GDM1 (cell line): Measurements from ENCODE around the gene ZIC3.
"Not testable (repeated sequence)": the region's sequence is repeated elsewhere in the genome, so short reads cannot be mapped to it uniquely, and the experiment has no call there.

Experiments
- DNase-seq: peaks from one replicate; lab custom pipeline; 2025; lab: John Stamatoyannopoulos, UW

The ZIC3 gene

DNA sequence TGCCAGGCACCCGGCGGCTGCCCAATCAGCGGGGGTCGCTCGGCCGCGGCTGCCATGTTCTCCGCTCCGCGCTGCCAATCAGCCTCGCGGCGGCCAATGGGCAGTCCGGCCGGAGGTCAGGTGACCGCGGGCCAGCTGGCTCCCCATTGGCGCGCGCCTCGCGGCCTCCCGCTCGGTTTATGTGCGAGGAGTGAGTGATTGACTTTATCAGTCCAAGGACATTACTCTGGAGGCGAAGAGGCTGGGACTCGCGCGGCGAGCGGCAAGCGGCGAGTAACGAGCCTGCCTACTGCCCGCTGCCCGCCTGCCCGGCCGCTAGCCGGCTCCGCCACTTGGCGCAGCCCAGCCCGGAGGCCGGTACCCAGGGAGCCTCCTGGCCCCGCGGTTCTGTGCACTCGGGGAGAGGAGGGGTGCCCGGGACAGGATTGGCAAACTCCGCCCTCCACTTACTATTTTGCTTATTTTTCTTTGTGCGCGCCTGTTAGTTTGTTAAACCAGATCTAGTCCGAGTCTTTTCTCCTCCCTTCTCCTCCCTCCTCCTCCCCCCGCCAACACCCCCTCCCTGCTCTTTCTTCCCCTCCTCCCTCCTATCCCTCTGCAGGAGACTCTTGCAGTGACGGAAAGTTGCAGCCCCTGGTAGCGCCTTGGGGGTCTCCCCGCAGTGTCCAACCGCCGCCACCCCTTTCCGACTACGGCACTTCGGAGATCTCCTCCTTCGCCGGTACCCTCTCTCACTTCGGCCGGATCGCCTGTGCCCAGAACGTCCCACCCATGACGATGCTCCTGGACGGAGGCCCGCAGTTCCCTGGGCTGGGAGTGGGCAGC is at the start of gene ZIC3:
Gene ZIC3, plus strand, starts transcription at position 207 of the 825 bp plus-strand sequence. Its CDS starts 565 bp downstream, at position 772.
- no peak for DNase-seq

DNA sequence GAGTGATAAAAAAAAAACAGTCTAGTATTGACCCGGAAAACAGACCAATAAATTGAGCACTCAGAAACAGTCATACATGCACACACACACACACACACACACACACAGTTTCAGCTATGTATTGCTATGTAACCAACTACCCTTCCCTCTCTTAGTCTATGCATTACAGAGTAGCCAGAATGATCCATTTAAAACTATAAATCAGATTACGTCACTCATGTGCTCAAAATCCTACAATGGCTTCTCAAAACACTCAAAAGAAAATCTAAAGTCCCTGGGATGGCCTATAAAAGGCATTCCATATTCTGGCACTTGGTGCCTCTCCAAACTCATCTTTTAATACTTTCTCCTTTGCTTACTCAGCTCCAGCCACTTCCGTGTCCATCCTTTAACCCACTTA is 46.5 kb upstream of the ZIC3 start:
- no peak for DNase-seq

DNA sequence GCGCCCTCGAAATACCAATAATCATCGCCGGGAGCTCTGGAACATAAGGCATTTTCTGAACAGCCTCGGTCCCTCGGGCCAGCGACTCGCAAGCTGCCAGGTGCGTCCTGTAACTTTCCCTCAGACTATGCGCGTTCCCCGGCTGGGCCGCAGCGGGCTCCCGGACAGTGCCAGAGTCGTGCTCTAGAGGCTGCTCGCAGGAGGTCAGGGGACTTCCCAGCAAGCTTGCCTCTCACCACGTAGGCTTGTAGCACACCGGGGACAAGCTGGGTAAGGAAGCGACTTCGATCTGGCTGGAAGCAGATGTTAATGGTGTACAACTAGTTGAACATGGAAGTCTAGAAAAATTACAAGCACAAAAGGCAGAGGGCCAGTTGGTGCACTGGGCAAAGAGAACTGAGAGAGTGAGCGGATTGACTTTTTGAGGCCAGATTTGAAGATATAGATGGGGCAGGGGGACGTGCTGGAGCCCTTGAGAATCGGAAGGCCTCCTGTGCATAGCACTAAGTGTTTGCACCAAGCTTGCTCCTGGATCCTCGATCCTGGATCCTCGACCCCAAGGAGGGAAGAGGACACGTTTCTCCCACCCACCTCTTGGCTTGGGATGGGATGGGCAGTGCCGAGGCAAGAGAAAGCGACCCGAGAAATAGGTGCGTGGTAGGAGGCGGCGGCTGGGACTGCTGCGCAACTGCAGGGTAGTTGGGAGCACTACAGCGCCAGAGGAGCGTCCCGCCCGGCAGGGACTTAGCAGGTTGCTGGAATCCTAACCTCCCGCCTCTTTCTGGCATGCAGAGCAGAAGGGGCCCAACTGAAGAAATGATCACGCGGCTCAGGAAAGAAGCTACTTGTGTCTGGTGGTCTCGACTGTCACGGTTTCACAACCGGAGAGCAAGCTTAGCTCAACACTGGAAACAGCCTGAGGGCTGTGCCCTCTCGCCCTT is 19.9 kb upstream of the ZIC3 start:
- no peak for DNase-seq

DNA sequence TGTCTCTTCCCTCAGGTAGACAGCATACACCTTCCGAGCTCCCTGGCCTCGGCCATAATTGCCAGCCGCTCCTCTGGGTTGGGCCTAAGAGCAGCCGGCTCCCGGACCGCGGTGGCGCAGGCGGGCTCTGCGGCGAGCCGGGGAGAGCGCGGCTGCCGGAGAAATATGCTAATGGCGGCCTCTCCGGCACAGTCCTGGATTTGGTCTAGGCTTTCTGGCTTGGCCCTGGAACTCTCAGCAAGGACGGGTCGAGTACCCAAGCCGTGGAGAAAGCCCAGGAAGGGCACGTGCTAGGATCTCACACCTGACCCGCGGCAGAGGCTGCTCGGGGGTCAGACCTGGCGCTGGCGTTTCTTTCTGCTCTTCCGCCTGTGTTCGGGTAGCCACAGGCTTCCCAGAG is 18.6 kb upstream of the ZIC3 start:
- DNase-seq: no peak

DNA sequence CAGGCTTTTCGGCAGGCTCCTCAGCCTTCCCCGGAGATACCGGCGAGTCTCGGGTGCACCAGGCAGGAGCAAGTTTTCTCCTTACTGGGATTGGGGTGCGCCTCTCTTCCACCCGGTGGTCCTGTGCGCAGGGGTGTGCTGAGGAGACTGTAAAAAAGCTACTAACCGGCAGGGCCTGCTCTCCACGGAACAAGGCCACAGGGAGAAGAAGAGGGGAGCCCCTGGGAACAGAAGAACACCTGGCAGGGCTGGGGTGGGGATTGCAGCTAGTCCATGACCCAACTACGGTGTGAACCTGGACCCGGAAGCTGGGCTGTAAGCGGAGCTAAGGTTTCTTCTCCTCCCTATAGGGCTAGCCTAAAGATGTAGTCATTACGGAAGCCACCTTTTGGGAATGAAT is 17.7 kb upstream of the ZIC3 start:
- no peak for DNase-seq

DNA sequence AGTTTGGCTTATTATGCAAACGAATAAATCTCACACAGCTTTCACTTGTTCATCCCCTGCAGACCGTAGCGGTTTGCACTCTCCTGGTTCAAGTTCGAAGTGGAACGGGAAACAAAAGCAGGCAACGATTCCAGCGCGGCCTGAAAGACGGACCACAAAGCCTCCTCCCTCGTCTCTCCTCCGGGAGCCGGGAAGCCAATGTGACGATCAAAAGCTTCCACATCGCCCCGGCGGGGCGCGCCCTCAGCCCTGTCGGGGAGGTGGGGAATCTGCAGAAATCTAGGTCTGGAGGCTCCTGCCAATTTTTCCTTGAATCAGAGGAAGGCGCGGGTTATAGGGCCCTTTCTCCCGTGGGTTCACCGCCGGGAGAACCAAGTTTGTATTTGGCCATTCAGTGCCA is 16.9 kb upstream of the ZIC3 start:
- DNase-seq: no peak

DNA sequence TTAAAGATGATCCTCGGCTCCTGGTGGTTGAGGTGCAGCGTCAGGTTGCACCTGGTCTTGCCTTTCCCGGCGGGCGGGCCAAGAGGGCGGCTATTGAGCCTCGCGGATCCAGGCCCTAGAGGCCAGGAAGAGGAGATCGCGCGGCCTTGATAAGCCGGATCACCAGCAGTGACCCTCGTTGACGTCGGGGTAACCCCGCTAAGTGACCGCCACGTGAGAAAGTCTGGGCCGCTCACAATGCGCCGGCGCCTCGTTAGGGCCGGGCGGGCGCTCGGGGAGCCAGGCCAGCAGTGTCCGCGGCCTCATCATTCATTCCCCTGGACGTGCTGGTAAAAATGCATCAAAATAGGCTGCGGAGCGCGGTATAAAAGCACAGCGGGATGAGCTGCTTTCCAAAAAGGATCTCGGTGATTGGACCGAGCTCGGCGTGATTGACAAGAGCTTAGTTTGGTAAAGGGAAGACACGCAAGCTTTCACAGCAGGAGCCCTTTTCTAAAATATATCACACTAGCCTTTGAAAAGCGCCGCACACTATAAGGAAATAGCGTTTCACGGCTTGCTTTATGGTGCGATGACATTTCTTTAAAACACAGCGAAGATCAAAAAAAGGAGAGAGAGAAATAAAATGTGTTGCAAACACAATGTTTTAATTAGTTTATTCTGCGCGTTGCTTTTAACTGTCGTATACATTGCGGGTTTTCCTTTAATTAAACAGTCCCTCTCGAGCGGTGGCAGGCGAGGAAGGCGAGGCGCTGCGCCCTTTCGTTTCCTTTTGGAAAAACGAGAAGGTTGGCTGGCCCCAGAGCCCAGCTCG is 15.9 kb upstream of the ZIC3 start:
- no peak for DNase-seq

DNA sequence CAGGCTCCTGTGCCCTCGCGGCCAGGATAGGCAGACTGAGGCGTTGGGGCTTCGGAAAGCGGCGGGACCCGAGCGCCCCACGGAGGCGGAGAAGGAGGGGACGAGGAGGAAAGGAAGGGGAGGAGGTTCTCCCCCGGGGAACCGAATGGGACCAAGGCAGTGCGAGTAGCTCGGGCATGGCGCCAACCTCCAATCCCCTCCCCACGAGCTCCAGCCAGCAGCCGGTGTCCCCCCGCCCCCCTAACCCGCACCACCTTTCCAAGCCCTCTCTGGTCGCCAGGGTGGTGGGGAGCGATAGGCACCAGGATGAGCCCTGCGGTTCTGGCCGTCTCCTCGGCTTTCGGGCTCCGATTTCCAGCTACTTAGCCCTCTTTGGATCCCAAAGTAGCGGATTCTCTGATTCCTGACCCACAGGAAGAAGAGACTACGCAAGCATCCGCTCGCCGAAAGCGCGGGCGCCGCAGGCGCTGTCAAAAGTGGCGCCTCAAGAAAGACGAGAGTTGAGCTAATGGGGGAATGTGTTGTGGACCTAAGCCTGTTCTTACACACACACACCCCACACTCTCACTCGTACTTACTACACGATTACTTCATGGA is 15.2 kb upstream of the ZIC3 start:
- no peak for DNase-seq

DNA sequence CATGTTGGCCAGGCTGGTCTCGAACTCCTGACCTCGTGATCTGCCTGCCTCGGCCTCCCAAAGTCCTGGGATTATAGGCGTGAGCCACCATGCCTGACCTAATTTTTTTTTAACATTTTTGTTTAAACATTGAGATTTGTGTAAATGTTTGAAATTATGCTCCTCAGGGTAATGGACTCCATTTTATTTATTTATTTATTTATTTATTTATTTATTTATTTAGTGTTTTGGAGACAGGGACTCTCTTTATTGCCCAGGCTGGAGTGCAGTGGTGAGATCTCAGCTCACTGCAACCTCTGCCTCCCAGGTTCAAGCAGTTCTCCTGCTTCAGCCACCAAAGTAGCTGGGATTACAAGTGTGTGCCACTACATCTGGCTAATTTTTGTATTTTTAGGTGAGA is 13.8 kb upstream of the ZIC3 start:
- DNase-seq: not testable (repeated sequence)

DNA sequence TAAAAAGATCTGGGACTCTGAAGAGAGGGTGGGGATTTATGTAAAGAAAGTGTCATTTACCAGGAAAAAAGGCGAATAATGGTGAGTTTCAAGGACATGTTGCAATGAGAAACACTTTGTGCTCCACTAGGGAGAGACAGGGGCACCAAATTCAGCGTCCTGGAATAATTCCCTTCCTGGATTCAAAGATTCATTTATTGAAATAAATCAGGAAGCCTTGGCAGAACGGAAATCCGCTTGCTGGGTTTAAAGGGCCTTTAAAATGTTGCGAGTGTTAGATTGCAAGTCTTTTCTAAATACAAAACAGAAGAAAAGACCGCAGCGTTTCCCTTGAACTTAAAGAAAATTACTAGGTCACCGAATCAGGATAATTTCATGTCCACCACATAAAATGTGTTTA is 3.8 kb upstream of the ZIC3 start:
- no peak for DNase-seq

DNA sequence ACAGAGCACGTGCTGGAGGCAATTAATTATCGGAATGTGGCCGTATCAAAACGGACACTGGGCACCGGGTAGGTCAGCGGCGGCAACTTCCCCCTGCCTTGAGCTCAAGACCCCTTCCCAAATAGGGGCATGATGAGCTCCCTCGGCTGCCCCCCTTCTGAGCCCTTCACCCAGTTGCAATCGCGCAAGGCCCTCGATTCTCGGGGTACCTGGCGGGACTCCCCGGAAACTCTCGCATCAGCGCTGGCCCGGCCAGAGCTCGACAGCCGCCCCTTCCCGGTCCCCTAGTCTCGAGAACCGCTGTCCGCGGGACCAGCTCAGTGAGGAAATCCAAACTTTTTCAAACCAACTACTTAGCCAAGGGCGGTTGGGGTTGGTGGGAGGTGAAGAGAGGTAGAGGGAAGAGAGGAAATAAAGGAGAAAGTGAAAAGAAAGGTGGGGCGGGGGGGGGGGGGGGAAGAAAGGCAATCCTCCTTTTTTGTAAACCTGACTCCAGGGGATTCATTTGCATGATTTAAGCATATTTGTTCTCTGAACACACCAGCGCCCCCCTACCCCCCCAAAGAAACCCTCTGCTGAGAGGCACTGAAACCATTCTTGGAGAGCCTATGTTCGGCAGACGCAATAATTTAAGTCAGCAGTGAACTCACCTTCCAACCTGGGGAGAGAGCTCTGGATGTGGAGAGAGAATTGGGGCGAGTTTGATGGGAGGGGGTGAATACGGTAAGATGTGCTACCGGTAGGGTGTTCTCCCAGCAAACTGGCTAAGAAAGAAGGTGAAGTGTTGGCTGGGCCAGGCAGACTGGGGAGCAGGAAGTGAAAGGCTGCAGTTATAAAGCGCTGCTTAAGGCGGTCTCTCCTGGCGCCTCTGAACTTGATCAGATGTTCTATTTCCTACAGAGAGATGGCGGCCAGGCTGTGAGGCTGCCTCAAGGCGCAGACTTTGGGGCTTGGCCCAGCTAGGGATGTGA is 2.0 kb upstream of the ZIC3 start:
- DNase-seq: no peak

DNA sequence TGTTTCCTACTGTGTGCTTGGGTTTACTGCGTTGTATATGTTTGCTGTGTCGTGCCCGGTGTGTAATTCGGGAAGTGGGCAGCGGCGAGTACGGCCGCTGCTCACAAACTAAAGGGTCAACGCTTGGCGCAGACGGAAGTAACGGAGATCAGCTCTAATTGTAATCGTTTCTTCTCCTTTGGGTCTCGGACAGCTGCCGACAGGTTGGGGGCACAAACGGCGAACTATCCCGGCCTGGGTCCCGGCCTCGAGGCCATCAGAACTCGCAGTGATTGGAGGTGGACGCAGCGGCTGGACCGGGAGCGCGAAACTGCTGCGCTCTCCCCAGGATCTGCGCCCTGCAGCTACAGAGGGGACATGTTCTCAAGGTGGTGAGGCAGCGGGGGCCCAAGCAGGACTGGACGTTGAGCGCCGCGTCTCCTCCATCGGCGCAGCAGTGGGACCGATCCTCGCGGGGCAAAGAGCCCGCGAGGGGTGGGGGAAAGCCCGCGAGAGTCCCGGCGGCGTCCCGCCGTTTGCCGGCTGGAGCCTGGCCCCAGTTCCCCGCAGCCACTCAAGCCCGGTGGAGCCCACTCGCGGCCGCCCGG is 516 bp upstream of the ZIC3 start:
- no peak for DNase-seq

DNA sequence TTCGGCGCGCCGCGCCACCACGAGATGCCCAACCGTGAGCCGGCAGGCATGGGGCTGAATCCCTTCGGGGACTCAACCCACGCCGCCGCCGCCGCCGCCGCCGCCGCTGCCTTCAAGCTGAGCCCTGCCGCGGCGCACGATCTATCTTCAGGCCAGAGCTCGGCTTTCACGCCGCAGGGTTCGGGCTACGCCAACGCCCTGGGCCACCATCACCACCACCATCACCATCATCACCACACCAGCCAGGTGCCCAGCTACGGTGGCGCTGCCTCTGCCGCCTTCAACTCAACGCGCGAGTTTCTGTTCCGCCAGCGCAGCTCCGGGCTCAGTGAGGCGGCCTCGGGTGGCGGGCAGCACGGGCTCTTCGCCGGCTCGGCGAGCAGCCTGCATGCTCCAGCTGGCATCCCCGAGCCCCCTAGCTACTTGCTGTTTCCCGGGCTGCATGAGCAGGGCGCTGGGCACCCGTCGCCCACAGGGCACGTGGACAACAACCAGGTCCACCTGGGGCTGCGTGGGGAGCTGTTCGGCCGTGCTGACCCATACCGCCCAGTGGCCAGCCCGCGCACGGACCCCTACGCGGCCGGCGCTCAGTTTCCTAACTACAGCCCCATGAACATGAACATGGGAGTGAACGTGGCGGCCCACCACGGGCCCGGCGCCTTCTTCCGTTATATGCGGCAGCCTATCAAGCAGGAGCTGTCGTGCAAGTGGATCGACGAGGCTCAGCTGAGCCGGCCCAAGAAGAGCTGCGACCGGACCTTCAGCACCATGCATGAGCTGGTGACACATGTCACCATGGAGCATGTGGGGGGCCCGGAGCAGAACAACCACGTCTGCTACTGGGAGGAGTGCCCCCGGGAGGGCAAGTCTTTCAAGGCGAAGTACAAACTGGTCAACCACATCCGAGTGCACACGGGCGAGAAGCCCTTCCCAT is 1.1 kb downstream of the ZIC3 start:
- no peak for DNase-seq

DNA sequence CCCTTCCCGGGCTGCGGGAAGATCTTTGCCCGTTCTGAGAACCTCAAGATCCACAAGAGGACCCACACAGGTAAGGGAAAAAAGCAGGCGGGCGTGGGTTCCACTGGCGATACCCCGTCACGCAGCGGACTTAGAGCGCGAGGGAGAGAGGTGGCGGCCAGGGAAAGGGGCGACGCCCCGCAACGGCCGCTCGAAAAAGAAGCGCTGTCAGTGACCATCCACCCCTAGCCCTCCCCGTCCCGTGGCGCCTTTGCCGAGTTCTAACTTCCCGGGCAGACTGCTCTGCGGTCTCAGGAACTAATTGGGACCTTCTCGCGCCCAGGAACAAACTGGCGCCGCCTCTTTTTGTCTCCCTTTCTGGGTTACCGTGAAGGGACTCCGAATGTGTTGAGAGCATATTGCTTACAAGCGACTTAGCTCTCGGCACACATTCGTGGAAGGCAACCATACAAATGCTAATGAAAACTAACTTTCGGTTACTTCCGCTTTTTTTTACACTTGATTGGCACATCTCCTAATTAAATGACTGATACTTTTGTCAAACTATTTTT is 1.8 kb downstream of the ZIC3 start:
- DNase-seq: no peak

DNA sequence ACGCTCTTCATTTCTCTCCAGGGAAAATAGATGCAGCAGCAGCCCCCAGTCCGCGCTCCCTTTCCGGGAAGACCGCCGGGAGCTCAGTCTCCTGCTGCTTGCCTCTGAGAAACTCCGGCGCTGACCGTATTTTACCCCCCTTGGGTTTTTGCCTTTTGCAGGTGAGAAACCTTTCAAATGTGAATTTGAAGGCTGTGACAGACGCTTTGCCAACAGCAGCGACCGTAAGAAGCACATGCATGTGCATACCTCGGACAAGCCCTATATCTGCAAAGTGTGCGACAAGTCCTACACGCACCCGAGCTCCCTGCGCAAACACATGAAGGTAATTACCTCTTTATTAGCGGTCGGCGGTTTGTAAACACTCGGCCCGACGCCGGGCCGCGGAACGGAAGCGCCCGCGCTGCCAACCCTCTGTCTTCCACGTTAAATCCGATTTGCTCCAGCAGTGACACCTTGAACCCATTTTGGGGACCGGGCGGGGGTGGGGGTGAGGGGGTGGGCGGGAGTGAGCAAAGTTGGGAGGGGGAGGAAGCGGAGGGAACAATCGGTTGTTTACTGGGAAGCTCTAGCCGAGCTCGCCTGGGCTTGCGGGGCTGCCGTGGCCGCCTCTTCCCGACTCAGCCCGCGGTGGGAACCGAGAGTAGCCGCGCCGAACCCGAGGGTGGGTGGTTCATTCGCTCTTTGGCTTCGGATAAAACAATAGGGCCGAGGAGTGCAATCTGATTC is 3.0 kb downstream of the ZIC3 start:
- DNase-seq: no peak

DNA sequence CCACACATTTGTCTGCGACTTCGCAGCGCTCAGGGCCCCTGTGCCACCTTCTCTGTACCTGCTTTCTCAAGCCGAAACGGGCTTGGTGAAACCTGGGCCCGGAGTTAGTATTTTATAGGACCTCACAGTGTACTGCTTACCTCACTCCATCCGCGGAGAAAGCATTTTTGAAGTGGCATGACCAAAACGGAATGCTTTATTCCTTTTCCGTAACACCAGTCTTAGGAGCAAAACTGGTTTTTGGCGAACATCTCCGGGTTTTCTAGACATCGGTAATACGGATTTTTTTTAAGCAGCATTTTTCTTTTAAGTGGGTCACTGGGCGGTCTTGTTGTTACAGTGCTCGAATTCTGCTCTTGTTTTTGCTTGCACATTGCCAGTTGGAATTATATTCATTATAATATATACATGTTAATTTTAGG is 3.6 kb downstream of the ZIC3 start:
- no peak for DNase-seq

DNA sequence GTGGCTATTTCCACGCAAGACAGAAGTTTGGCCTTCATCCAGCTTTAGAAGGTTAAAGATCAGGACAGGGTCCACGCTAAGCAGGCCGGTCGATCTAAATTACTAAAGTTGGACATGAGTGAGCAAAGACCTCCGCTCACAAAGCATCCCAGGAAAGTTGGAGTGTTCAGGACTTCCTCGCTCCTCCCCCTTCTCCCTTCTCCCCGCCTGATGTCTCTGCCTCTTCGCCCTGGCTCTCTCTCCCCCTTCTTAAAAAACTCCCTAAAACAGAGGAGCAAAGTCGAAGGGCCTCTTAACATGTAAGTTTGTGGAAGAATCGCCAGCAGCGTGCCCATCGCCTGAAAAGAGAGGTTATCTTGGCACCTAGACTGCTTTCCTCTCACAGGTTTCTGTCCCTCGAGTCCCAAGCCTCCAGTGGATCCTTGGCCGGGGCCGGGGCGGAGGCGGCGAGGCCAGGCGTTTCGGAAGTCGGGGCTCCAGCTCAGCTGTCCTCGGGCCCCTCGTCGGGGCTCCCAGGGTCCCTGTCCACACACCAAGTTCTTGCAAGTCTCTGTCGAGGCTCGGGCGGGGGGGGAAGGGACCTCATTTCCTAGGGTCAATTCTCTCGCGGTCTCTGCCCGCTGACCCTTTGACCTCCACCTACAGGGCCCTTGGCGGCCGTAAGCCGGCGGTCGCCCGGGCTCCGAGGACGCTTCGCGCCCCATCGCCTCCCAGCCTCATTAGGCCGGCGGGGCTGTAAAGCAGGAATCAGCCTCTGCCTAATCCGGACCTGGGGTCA is 7.6 kb downstream of the ZIC3 start:
- no peak for DNase-seq
